A549 treated with Hydrocortisone at 1 μM for 4 hours (cell line): Measurements from ENCODE around the gene UHRF1. TPM values are rescaled to one million over a fixed set of nuclear protein-coding genes. Genes with fewer than 3 reads are reported as not detected.

Source experiments
- total RNA-seq: library from RNA; stranded (reverse); fragments of 200-300 nt; extraction: Qiagen RNA extraction; gene quantifications from 5 replicates; pipeline ENCODE4 v1.2.3, GENCODE V29; 2022

The UHRF1 gene
- total RNA-seq: 41.2 to 50.6 TPM (median 43.5 TPM) in 5 replicates

DNA sequence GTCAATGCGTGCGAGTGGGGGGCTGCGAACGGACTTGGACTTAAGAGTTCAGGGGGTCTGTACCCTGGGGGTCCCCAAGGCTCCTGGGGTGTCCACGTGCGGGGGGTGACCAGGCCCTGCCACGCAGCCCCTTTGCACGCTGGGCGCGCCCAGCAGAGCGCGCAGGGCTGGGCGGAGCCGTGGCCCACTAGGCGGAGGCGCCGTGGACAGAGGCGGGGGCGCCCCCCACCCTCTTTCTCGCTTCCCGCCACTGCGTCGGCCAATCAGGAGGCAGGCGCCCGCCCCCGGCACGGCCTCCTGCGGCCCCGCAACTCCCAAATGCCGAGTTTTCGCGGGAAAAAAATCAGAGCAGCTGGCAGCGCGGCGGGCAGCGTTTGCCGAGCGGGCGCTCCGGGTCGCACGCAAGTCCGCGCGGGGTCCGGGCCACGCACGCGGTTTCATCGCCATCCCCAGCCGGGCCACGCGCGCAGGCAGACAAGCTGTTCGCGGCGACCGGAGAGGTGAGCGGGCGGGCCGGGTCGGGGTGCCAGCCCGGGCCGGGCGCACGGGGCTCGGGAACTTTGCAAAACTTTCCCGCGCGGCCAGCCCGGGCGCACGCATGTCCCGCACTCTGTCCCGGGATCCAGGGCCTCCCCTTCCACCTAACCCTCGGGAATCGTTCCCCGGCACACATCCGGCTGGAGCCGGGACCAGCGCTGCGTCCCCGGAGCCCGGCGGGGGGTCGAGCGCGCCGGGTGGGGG, at the start of gene UHRF1:
Gene UHRF1 (plus strand): TSS at position 346 of the 741 bp plus-strand sequence. CDS start 1,385 bp downstream, outside the sequence.

DNA sequence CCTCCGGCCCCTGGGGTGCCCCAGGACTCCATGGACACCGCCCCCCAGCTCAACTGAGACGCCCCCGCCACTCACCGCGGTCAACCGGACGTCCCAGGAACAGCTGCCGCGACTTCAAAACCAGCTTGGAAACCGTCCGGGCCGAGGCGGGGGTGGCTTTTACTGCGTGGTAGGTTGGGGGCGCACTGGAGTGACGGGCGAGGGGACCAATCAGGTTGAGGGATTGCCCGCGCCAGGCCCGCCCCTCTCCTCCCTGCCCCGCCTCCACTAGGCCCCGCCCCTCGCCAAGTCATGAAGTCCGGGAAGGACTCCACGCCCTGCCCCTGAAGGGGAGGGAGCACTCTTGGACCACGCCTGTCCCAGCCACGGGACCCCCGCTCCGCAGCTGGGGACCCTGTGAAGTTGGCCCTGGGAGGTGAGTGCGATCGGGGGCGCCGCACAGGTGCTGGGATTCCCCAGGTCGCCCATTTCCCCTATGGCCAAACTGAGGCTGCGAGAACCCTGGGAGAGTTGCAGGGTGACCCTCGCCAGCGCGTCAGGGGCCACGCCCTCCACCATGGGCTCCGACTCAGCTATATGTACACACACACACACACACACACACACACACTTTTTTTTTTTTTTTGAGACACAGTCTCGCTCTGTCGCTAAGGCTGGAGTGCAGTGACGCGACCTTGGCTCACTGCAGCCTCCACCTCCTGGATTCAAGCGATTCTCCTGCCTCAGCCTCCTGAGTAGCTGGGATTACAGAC, 41.6 kb upstream of the UHRF1 start, which contains the start of gene PLIN3:
Gene PLIN3 (minus strand): TSS at position 134 of the 752 bp plus-strand sequence. CDS start 6,273 bp downstream, outside the sequence.

GRCh38 chr19:4902796-4903195, 6.5 kb upstream of the UHRF1 start, which contains the start of gene ARRDC5:
ARRDC5 (minus strand) TSS chr19:4902896; CDS start chr19:4902825, 71 bp downstream.

GRCh38 chr19:4968462-4969291, 59.4 kb downstream of the UHRF1 start, which contains the start of gene KDM4B:
KDM4B (plus strand) TSS chr19:4969113; CDS start chr19:5032891, 63,778 bp downstream.

Other genes with a start within 250 kb of the UHRF1 start
- gene MYDGF, start 239.2 kb upstream of the UHRF1 start, total RNA-seq: 108 to 143 TPM (median 136 TPM) in 5 replicates
- 55.3 to 63.7 TPM (median 59.3 TPM) in 5 replicates for gene DPP9, start 185.7 kb upstream of the UHRF1 start, total RNA-seq
- 5.2 to 6.3 TPM (median 5.7 TPM) in 5 replicates for gene FEM1A, start 117.8 kb upstream of the UHRF1 start, total RNA-seq
- 8.6 to 10.3 TPM (median 9.4 TPM) in 5 replicates for gene TICAM1, start 77.8 kb upstream of the UHRF1 start, total RNA-seq
- gene PLIN3, start 41.8 kb upstream of the UHRF1 start, total RNA-seq: 158 to 172 TPM (median 162 TPM) in 5 replicates
- gene ARRDC5, start 6.6 kb upstream of the UHRF1 start, total RNA-seq: not detected in 5 replicates
- gene KDM4B, start 59.6 kb downstream of the UHRF1 start, total RNA-seq: 7.5 to 9.6 TPM (median 8.6 TPM) in 5 replicates